CD4-positive, alpha-beta memory T cell (primary cell): ENCODE data around the gene OTOA. TPM values are rescaled to one million over a fixed set of nuclear protein-coding genes. Genes with fewer than 3 reads are reported as not detected.
"Not testable (repeated sequence)": the region's sequence is repeated elsewhere in the genome, so short reads cannot be mapped to it uniquely, and the experiment has no call there.

ENCODE experiments used
- CTCF ChIA-PET: fragments of 350-600 bp; sonication (Branson Sonifier 250); formaldehyde crosslinking; loops from one replicate; lab custom pipeline; 2021; ENCODE audit warnings: inconsistent platforms; ENCODE audit not compliant: partially characterized antibody; lab: Charles Lee
- POLR2A ChIA-PET: fragments of 350-600 bp; sonication (Branson Sonifier 250); formaldehyde crosslinking; loops from one replicate; lab custom pipeline; 2021; ENCODE audit not compliant: partially characterized antibody; lab: Charles Lee
- DNase-seq, 5 donors: peaks; one replicate each; pipeline versions ENCODE4 v3.0.0 to v3.0.0-alpha.2; 2020 to 2022; ENCODE audit warnings: mixed read lengths in 1 of 5
- H3K27ac ChIP-seq: one replicate; pipeline ENCODE4 v1.7.0; 2013; ENCODE audit warnings: low read depth, low read length
- H3K27me3 ChIP-seq: 2 replicates; pipeline ENCODE4 v1.7.0; 2013; ENCODE audit warnings: mild to moderate bottlenecking, low read length, moderate library complexity; ENCODE audit not compliant: insufficient read depth
- H3K36me3 ChIP-seq: 2 replicates; pipeline ENCODE4 v1.7.0; 2013; ENCODE audit warnings: mild to moderate bottlenecking, low read length, moderate library complexity; ENCODE audit not compliant: insufficient read depth
- H3K4me1 ChIP-seq: 2 replicates; pipeline ENCODE4 v1.7.0; 2013; ENCODE audit warnings: mild to moderate bottlenecking, low read length, moderate library complexity; ENCODE audit not compliant: insufficient read depth
- H3K4me3 ChIP-seq, 2 donors: one replicate each; pipeline ENCODE4 v1.7.0; 2013; ENCODE audit warnings: low read length in 2 of 2, mild to moderate bottlenecking in 1 of 2
- H3K9me3 ChIP-seq, 2 donors: one replicate each; pipeline ENCODE4 v1.7.0; 2013; ENCODE audit warnings: low read length in 2 of 2, control low read depth in 1 of 2; ENCODE audit not compliant: control insufficient read depth in 1 of 2
- H3K27ac Mint-ChIP-seq, 7 donors: one replicate each; pipeline ENCODE4 v1.8.0; 2020 to 2021; ENCODE audit warnings: mixed read lengths in 7 of 7, mild to moderate bottlenecking in 6 of 7, inconsistent platforms in 3 of 7, moderate library complexity in 3 of 7
- H3K27me3 Mint-ChIP-seq, 2 donors: one replicate each; pipeline ENCODE4 v1.8.0; 2020 to 2021; ENCODE audit warnings: mixed read lengths in 2 of 2
- H3K36me3 Mint-ChIP-seq, 2 donors: one replicate each; pipeline ENCODE4 v1.8.0; 2020 to 2021; ENCODE audit warnings: mixed read lengths in 2 of 2, inconsistent platforms in 1 of 2, mild to moderate bottlenecking in 1 of 2
- H3K4me1 Mint-ChIP-seq, 4 donors: one replicate each; pipeline ENCODE4 v1.8.0; 2020 to 2021; ENCODE audit warnings: mixed read lengths in 4 of 4, mild to moderate bottlenecking in 1 of 4
- H3K4me3 Mint-ChIP-seq, 8 donors: one replicate each; pipeline ENCODE4 v1.8.0; 2020 to 2021; ENCODE audit warnings: mixed read lengths in 8 of 8, mild to moderate bottlenecking in 7 of 8, moderate library complexity in 6 of 8, inconsistent platforms in 3 of 8
- H3K9me3 Mint-ChIP-seq, 8 donors: one replicate each; pipeline ENCODE4 v1.8.0; 2020 to 2021; ENCODE audit warnings: mixed read lengths in 8 of 8, mild to moderate bottlenecking in 5 of 8, inconsistent platforms in 3 of 8, moderate library complexity in 1 of 8
- intact Hi-C: fragments of 100-400 bp; cut with micrococcal nuclease; formaldehyde crosslinking; loops from one replicate; pipeline ENCODE4 v1.15.1; 2023
- polyA plus RNA-seq, 2 donors: library from polyadenylated mRNA; unstranded; fragments of 300-500 nt; fragmentation: Illumina TruSeq; gene quantifications; one replicate each; pipeline ENCODE4 v1.2.3, GENCODE V29; 2021
- total RNA-seq, 2 experiments: library from RNA; stranded (reverse); gene quantifications; one replicate each; pipeline ENCODE4 v1.2.3, GENCODE V29; 2021

Gene OTOA
- total and polyA plus RNA-seq, 4 experiments from 2014 or later: 0.11 to 0.17 TPM; not detected in 2

DNA sequence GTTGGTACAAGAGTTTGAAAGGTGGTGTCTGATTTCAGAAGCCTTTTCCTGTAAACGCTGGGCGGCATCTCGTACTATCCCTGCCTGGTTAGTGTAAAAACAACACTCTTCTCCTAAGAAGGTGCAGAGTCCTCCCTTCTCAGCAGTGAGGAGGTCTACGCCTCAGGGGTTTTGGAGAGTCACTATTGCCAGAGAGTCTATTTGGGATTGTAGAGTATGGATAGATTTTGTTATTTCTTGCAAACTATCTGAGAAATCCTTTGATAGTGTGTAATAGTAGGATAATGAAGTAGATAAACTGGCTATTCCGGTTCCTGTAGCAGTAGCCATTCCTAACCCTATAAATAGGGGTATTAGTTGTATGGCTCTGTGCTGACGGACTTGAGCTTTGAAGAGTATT, 32.9 kb upstream of the OTOA start:
- DNase-seq, H3K9me3 ChIP-seq, H3K4me3 Mint-ChIP-seq, H3K27me3 Mint-ChIP-seq, H3K36me3 ChIP-seq, H3K27ac ChIP-seq, H3K27me3 ChIP-seq, H3K9me3 Mint-ChIP-seq, H3K4me3 ChIP-seq, intact Hi-C loops: not testable (repeated sequence)
- Mint-ChIP-seq H3K4me1 (peaks cover 18 to 41% (median 27%) of the 10 kb centered on the region in 4 donors), H3K27ac (peak overlapping the region in 2 of 7 donors; percentile 29 to 78), H3K36me3 (peaks cover 18 to 53% of the 10 kb centered on the region in 2 donors)
- ChIA-PET POLR2A (interaction anchor here (1.1 kb wide), 1 partner anchor 9 kb away, joined by 4 read pairs; no protein-coding TSS in a partner anchor), CTCF (interaction anchor here (1.2 kb wide), 1 partner anchor 77 kb away, joined by 4 read pairs; no protein-coding TSS in a partner anchor)
- peaks cover 14% of the 10 kb centered on the region for H3K4me1 ChIP-seq

DNA sequence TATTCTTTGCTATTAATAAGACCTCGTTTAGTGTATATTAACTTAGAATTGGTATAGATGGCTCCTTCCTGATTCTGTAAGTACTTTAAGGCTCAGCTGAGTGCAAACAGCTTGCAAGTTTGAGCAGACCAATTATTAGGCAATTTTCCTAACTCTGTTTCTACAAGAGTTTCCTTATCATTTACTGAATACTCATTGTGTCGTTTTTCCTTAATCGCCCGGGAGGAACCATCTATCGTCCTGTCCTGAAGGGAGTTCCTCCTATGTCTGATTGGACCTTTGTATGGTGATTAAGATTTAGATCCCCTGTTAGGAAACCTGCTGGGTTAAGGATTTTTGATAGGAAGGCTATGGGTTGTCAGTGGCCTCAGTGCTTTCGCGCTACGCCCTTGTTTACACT, 32.4 kb upstream of the OTOA start:
- POLR2A ChIA-PET: interaction anchor here (1.1 kb wide), 1 partner anchor 10 kb away, joined by 4 read pairs; no protein-coding TSS in a partner anchor
- H3K4me3 Mint-ChIP-seq, intact Hi-C loops, H3K27me3 Mint-ChIP-seq, H3K4me3 ChIP-seq, H3K9me3 Mint-ChIP-seq, DNase-seq, H3K9me3 ChIP-seq, H3K36me3 ChIP-seq, H3K4me1 ChIP-seq, H3K27me3 ChIP-seq, CTCF ChIA-PET, H3K27ac ChIP-seq: not testable (repeated sequence)
- peak overlapping the region in 2 of 7 donors; percentile 12 to 38 for H3K27ac Mint-ChIP-seq
- peaks cover 23 to 54% of the 10 kb centered on the region in 2 donors for H3K36me3 Mint-ChIP-seq
- peaks cover 15 to 41% (median 25%) of the 10 kb centered on the region in 4 donors for H3K4me1 Mint-ChIP-seq

- Mint-ChIP-seq H3K36me3 (peaks cover 23 to 50% of the 10 kb centered on the region in 2 donors), H3K27ac (peak overlapping the region in 6 of 7 donors; percentile 19 to 86 (median 34)), H3K4me3 (peak overlapping the region in 1 of 8 donors; percentile 20), H3K4me1 (peaks cover 8 to 39% (median 21%) of the 10 kb centered on the region in 4 donors)
- CTCF ChIA-PET, POLR2A ChIA-PET, H3K27me3 Mint-ChIP-seq, H3K27ac ChIP-seq, intact Hi-C loops, H3K27me3 ChIP-seq, H3K36me3 ChIP-seq, H3K4me1 ChIP-seq, DNase-seq, H3K9me3 ChIP-seq, H3K9me3 Mint-ChIP-seq, H3K4me3 ChIP-seq: not testable (repeated sequence)
Observed at GRCh38 chr16:21631951-21632575, 31.7 kb upstream of the OTOA start.

DNA sequence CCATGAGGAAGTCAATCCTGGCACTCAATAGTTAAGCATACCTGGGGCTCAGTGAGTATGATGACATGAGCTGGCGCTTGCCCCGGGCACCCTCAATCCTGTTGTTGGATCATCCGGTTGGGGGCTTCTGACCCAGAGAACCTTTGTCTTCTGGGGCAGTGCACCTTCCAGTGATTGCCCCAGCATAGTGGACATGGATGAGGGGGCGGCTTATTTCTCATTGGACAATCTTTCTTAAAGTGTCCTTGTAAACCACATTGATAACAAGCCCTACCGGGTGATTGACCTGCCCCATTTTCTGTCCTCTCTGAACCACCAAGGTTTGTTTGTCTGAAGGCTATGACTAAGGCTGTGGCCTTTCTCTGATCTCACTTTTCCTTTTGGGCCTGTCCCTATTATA, 29.6 kb upstream of the OTOA start:
- DNase-seq: no peak
- POLR2A ChIA-PET: interaction anchor here (1.5 kb wide), 1 partner anchor 12 kb away, joined by 5 read pairs; no protein-coding TSS in a partner anchor
- peaks cover 17 to 51% (median 34%) of the 10 kb centered on the region in 4 donors for H3K4me1 Mint-ChIP-seq
- H3K27me3 Mint-ChIP-seq: no peaks in the 10 kb centered on the region
- H3K36me3 Mint-ChIP-seq: peaks cover 17 to 44% of the 10 kb centered on the region in 2 donors
- CTCF ChIA-PET: no interaction called here
- H3K27me3 ChIP-seq: no peaks in the 10 kb centered on the region
- peak overlapping the region in 2 of 7 donors; percentile 23 to 87 for H3K27ac Mint-ChIP-seq
- H3K4me3 Mint-ChIP-seq: no peak overlapping the region
- H3K9me3 Mint-ChIP-seq: no peaks in the 10 kb centered on the region
- no peak overlapping the region for H3K27ac ChIP-seq
- peaks cover 9% of the 10 kb centered on the region for H3K36me3 ChIP-seq
- H3K9me3 ChIP-seq: no peaks in the 10 kb centered on the region
- peaks cover 22% of the 10 kb centered on the region for H3K4me1 ChIP-seq
- intact Hi-C loops: no loop called here
- no peak overlapping the region for H3K4me3 ChIP-seq

GRCh38 chr16:21635694-21636093, 28.1 kb upstream of the OTOA start:
- H3K9me3 Mint-ChIP-seq, H3K27me3 ChIP-seq, H3K9me3 ChIP-seq, POLR2A ChIA-PET, H3K4me3 Mint-ChIP-seq, intact Hi-C loops, H3K4me3 ChIP-seq, H3K36me3 ChIP-seq, H3K27ac ChIP-seq, CTCF ChIA-PET, H3K27me3 Mint-ChIP-seq, DNase-seq: not testable (repeated sequence)
- Mint-ChIP-seq H3K36me3 (peaks cover 11 to 37% of the 10 kb centered on the region in 2 donors), H3K27ac (peak overlapping the region in 3 of 7 donors; percentile 19 to 81 (median 58)), H3K4me1 (peaks cover 19 to 57% (median 38%) of the 10 kb centered on the region in 4 donors)
- peaks cover 35% of the 10 kb centered on the region for H3K4me1 ChIP-seq

GRCh38 chr16:21637032-21637968, 26.5 kb upstream of the OTOA start:
- Mint-ChIP-seq H3K27ac (peak overlapping the region in 6 of 7 donors; percentile 10 to 75 (median 69)), H3K9me3 (no peaks in the 10 kb centered on the region), H3K4me1 (peaks cover 19 to 52% (median 37%) of the 10 kb centered on the region in 4 donors), H3K36me3 (peaks cover 11 to 35% of the 10 kb centered on the region in 2 donors), H3K4me3 (no peak overlapping the region), H3K27me3 (no peaks in the 10 kb centered on the region)
- no peak overlapping the region for H3K27ac ChIP-seq
- H3K4me3 ChIP-seq: no peak overlapping the region
- intact Hi-C loops: no loop called here
- H3K36me3 ChIP-seq: peaks cover 4% of the 10 kb centered on the region
- no peaks in the 10 kb centered on the region for H3K27me3 ChIP-seq
- ChIA-PET CTCF (interaction anchor here (0.9 to 7.1 kb wide), 8 partner anchors 8 to 71 kb away, joined by 3 to 105 read pairs (median 5); no protein-coding TSS in a partner anchor), POLR2A (interaction anchor here (2.1 to 3.6 kb wide), 5 partner anchors 9 to 38 kb away, joined by 10 to 14 read pairs (median 13); partner anchors contain the start of gene METTL9)
- DNase-seq: no peak
- H3K9me3 ChIP-seq: no peaks in the 10 kb centered on the region
- H3K4me1 ChIP-seq: peaks cover 38% of the 10 kb centered on the region
